ENCODE results near the gene MITF.

GRCh38 chr3:69807674-69808073 is 68.4 kb downstream of the MITF start:
- TF ChIP-seq CTCF (IDR thresholded peaks at IDR 0.05; ENCODE audit: low read depth, low read length), result no peak
- no peak for TF ChIP-seq EZH2phosphoT487 (IDR thresholded peaks at IDR 0.05; ENCODE audit: low read depth)
